Breast epithelium (tissue), 4 donors: ENCODE data around the gene UBE3C. TPM values are rescaled to one million over a fixed set of nuclear protein-coding genes. Genes with fewer than 3 reads are reported as not detected.

Experiments used
- DNase-seq, 2 donors: peaks; one replicate each; pipeline ENCODE4 v3.0.0-alpha.2; 2019; ENCODE audit warnings: low spot score in 2 of 2
- H3K27ac ChIP-seq, 2 donors: fragments of 200-600 bp; sonication (generic) in 1 of 2; one replicate each; pipeline ENCODE4 v1.5.1; 2016 to 2019; ENCODE audit warnings: mild to moderate bottlenecking in 1 of 2
- H3K27me3 ChIP-seq, 2 donors: fragments of 200-600 bp; sonication (generic) in 1 of 2; one replicate each; pipeline versions ENCODE4 v1.5.1 to v1.6.0; 2017 to 2019; ENCODE audit warnings: control low read depth in 1 of 2, mild to moderate bottlenecking in 1 of 2
- H3K36me3 ChIP-seq: fragments of 200-600 bp; one replicate; pipeline ENCODE4 v1.5.1; 2019
- H3K4me1 ChIP-seq, 2 donors: fragments of 200-600 bp; sonication (generic); one replicate each; pipeline ENCODE4 v1.5.1; 2016 to 2019; ENCODE audit warnings: control low read depth in 1 of 2
- H3K4me3 ChIP-seq, 3 donors: fragments of 200-600 bp; sonication (generic); 1 replicate in 2 of 3; 2 replicates in 1 of 3; pipeline ENCODE4 v1.5.1; 2016 to 2019; ENCODE audit warnings: mild to moderate bottlenecking in 3 of 3, moderate library complexity in 2 of 3
- H3K9me3 ChIP-seq, 2 donors: fragments of 200-600 bp; sonication (generic) in 1 of 2; one replicate each; pipeline ENCODE4 v1.5.1; 2016 to 2019; ENCODE audit warnings: control low read depth in 1 of 2
- CTCF ChIP-seq, 3 donors: fragments of 450-650 bp; IDR thresholded peaks; one replicate each; pipeline ENCODE4 v1.5.1; 2016 to 2017; ENCODE audit warnings: antibody characterized with exemption in 3 of 3, mild to moderate bottlenecking in 3 of 3, moderate library complexity in 3 of 3
- POLR2A ChIP-seq: fragments of 450-650 bp; IDR thresholded peaks from one replicate; pipeline ENCODE4 v1.6.1; 2016; ENCODE audit warnings: antibody characterized with exemption, mild to moderate bottlenecking, moderate library complexity
- POLR2AphosphoS5 ChIP-seq, 3 donors: sonication (generic); formaldehyde crosslinking; IDR thresholded peaks; one replicate each; pipeline ENCODE4 v1.6.1; 2017; ENCODE audit warnings: antibody characterized with exemption in 3 of 3
- intact Hi-C: fragments of 100-400 bp; cut with DNase I; formaldehyde crosslinking; loops from one replicate; pipeline ENCODE4 v1.15.1; 2023; ENCODE audit warnings: low total_unique reads
- total RNA-seq, 3 donors: library from RNA; depleted of rRNA; stranded (reverse); fragments of >200 nt; gene quantifications; one replicate each; pipeline ENCODE4 v1.1.0, GENCODE V29; 2016

Gene UBE3C
- total RNA-seq, 3 donors from 2014 or later: 63.0 to 96.4 (median 87.4) TPM

GRCh38 chr7:157177333-157177982 is 38.7 kb downstream of the UBE3C start:
- no peak for TF ChIP-seq CTCF (IDR thresholded peaks at IDR 0.05)
- TF ChIP-seq POLR2A: no peak
- no peak for TF ChIP-seq POLR2AphosphoS5 (IDR thresholded peaks at IDR 0.05)
- Histone ChIP-seq H3K9me3 (no peaks in the 10 kb centered on the region), H3K36me3 (peaks cover 5% of the 10 kb centered on the region), H3K4me1 (no peaks in the 10 kb centered on the region), H3K27me3 (no peaks in the 10 kb centered on the region), H3K4me3 (no peak overlapping the region), H3K27ac (no peak overlapping the region)
- DNase-seq: no peak
- intact Hi-C loops: no loop called here

GRCh38 chr7:157177983-157178381 is 39.3 kb downstream of the UBE3C start:
- Histone ChIP-seq H3K36me3 (peaks cover 5% of the 10 kb centered on the region), H3K27ac (no peak overlapping the region)
- TF ChIP-seq CTCF (IDR thresholded peaks at IDR 0.05) (no peak), POLR2AphosphoS5 (IDR thresholded peaks at IDR 0.05) (no peak), POLR2A (no peak)

GRCh38 chr7:157183832-157184231 is 45.1 kb downstream of the UBE3C start:
- TF ChIP-seq POLR2AphosphoS5 (IDR thresholded peaks at IDR 0.05) (no peak), CTCF (IDR thresholded peaks at IDR 0.05) (no peak), POLR2A (no peak)
- peaks cover 10% of the 10 kb centered on the region for H3K36me3 ChIP-seq
- H3K27me3 ChIP-seq: no peaks in the 10 kb centered on the region
- no peaks in the 10 kb centered on the region for H3K9me3 ChIP-seq
- H3K27ac ChIP-seq: no peak overlapping the region
- no peak for DNase-seq
- H3K4me3 ChIP-seq: no peak overlapping the region
- intact Hi-C loops: loop anchor here (5.0 kb wide), 1 partner anchor 1818 kb away; no protein-coding TSS in a partner anchor
- no peaks in the 10 kb centered on the region for H3K4me1 ChIP-seq

More at GRCh38 chr7:157177983-157178381, 39.3 kb downstream of the UBE3C start:
- intact Hi-C loops: no loop called here
- H3K9me3 ChIP-seq: no peaks in the 10 kb centered on the region
- H3K4me1 ChIP-seq: no peaks in the 10 kb centered on the region
- H3K4me3 ChIP-seq: no peak overlapping the region
- H3K27me3 ChIP-seq: no peaks in the 10 kb centered on the region
- no peak for DNase-seq

GRCh38 chr7:157188091-157188665 is 49.5 kb downstream of the UBE3C start:
- TF ChIP-seq POLR2A (no peak), CTCF (IDR thresholded peaks at IDR 0.05) (no peak), POLR2AphosphoS5 (IDR thresholded peaks at IDR 0.05) (no peak)
- H3K4me1 ChIP-seq: no peaks in the 10 kb centered on the region
- no peak for DNase-seq

GRCh38 chr7:157189405-157189804 is 50.7 kb downstream of the UBE3C start:
- H3K27me3 ChIP-seq: no peaks in the 10 kb centered on the region
- no peak for DNase-seq
- H3K9me3 ChIP-seq: no peaks in the 10 kb centered on the region
- no peak for TF ChIP-seq CTCF (IDR thresholded peaks at IDR 0.05)
- no peak for TF ChIP-seq POLR2A
- TF ChIP-seq POLR2AphosphoS5 (IDR thresholded peaks at IDR 0.05): no peak
- intact Hi-C loops: no loop called here
- no peaks in the 10 kb centered on the region for H3K4me1 ChIP-seq
- H3K4me3 ChIP-seq: no peak overlapping the region
- H3K36me3 ChIP-seq: peaks cover 8% of the 10 kb centered on the region
- no peak overlapping the region for H3K27ac ChIP-seq

More at GRCh38 chr7:157188091-157188665, 49.5 kb downstream of the UBE3C start:
- Histone ChIP-seq H3K27ac (no peak overlapping the region), H3K27me3 (no peaks in the 10 kb centered on the region), H3K4me3 (no peak overlapping the region), H3K9me3 (no peaks in the 10 kb centered on the region), H3K36me3 (peaks cover 8% of the 10 kb centered on the region)
- intact Hi-C loops: no loop called here
